Hematopoietic multipotent progenitor cell treated with erythropoietin and hydrocortisone succinate and interleukin-3 and kit ligand, for 8 days (in vitro differentiated cells): Measurements from ENCODE around the gene POLR3A.

Experiments
- DNase-seq: peaks from one replicate; pipeline ENCODE4 v3.0.0-alpha.2; 2015

POLR3A gene

GRCh38 chr10:77940627-77941026 is 88.7 kb downstream of the POLR3A start:
- no peak for DNase-seq

- DNase-seq = no peak
Observed at GRCh38 chr10:77940225-77940624, 89.1 kb downstream of the POLR3A start.

DNA sequence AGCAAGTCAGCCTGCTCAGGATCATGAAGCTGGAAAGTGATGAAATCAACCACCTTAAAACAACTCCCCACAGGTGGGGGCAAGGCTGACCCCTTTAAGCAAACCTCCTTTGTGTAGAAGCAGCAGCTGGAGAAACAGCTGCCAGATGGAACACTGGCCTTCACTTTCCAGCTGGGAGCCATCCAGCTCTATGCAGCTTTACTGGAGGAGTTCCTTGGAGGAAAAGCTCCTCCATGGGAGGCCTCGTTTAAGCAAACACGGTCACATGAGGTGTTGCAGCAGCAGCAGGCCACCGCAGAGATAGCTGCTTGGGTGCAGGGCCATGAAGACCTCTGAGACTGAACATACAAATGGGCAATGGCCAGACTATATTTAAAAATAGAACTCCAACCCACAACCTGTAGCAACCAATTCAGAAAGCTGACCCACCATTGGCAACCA is 89.7 kb downstream of the POLR3A start:
- no peak for DNase-seq

GRCh38 chr10:77936697-77937567 is 92.4 kb downstream of the POLR3A start:
- DNase-seq = no peak

GRCh38 chr10:77932016-77932715 is 97.1 kb downstream of the POLR3A start:
- no peak for DNase-seq

GRCh38 chr10:77927402-77928246 is 101.7 kb downstream of the POLR3A start:
- DNase-seq = no peak

GRCh38 chr10:77926566-77927401 is 102.5 kb downstream of the POLR3A start, which contains the start of gene DLG5:
Gene DLG5 (minus strand): TSS chr10:77926755. CDS start chr10:77926520, 235 bp downstream.
- peak; percentile 43 for DNase-seq

- no peak for DNase-seq
Observed at GRCh38 chr10:77925795-77926565, 103.3 kb downstream of the POLR3A start.

GRCh38 chr10:77925410-77925794 is 103.9 kb downstream of the POLR3A start:
- no peak for DNase-seq

GRCh38 chr10:77922566-77923179 is 106.6 kb downstream of the POLR3A start:
- DNase-seq = peak; percentile 53

GRCh38 chr10:77922055-77922454 is 107.3 kb downstream of the POLR3A start:
- no peak for DNase-seq

- no peak for DNase-seq
Observed at GRCh38 chr10:77921395-77921794, 107.9 kb downstream of the POLR3A start.

- no peak for DNase-seq
Observed at GRCh38 chr10:77920495-77920894, 108.8 kb downstream of the POLR3A start.

- no peak for DNase-seq
Observed at GRCh38 chr10:77919713-77920108, 109.6 kb downstream of the POLR3A start.
